ENCODE results near the gene GLYATL3.

Gene GLYATL3

DNA sequence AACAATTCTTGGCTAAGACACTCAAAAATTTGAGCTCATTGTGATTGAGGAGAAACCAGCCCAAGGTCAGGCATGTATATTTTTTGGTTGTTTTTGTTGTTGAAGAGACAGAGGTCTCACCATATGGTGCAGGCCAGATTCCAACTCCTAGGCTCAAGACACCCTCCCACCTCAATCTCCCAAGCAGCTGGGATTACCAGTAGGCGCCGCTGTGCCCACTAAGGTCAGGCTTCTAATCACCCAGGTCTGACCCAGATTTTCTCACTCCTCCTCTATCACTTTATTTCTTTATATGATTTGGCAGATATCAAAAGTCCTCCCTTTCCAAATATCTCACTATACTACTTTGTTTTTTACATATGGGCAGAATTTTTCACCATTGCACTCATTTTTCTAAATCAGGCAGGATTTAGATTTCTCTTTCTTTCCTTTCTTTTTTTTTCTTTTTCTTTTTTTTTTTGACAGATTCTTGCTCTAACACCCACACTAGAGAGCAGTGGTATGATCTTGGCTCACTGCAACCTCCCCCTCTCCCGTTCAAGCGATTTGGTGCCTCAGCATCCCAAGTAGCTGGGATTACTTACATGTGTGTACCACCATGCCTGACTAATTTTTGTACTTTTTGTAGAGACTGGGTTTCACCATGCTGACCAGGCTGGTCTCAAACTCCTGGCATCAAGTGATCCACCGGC, 49.0 kb downstream of the GLYATL3 start:
- H3K27me3 Mint-ChIP-seq (ENCODE audit: low read depth, poor library complexity) = peaks cover 50% of the 10 kb centered on the region
- H3K9me3 Mint-ChIP-seq = no peaks in the 10 kb centered on the region

DNA sequence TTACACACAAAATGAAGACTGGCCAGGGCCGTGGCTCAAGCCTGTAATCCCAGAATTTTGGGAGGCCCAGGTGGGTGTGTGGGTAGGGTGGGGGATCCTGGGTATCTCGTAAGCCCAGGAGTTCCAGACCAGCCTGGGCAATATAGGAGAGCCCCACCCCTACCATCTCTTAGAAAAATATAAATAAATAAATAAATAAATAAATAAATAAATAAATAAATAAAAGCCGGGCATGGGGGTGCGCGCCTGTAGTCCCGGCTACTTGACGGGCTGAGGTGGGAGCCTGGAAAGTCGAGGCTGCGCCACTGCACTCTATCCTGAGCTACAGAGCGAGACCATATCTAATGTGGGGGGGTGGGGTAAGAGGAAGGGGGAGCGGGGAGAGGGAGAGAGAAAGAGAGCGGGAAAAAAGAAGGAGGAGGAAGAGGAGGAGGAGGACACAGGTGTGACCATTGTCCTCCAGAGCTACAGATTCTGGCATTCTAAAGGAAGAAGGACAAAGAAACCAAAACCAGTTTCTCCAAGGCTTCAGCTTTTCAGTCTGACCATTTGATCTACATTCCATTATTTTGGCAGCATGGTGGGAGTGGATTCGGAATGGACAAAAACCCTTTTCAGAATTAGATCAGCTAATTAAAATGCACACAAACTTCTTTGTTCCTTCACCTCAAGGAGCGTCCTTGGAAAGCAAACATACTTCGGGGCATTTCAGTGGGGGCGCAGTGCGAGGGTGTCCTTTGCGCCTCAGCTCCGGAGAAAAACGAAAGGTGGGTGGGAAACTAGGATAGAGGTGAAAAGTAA, 50.2 kb downstream of the GLYATL3 start:
- Mint-ChIP-seq H3K9me3 (no peaks in the 10 kb centered on the region), H3K4me3 (peak overlapping the region; percentile 77), H3K4me1 (peaks cover 18% of the 10 kb centered on the region), H3K27ac (no peak overlapping the region), H3K36me3 (ENCODE audit: low read depth) (no peaks in the 10 kb centered on the region), H3K27me3 (ENCODE audit: low read depth, poor library complexity) (peaks cover 50% of the 10 kb centered on the region)
- no peak for DNase-seq
- no peak for TF ChIP-seq CTCF (IDR thresholded peaks at IDR 0.05)

More for the DNA sequence above, 49.0 kb downstream of the GLYATL3 start:
- TF ChIP-seq CTCF (IDR thresholded peaks at IDR 0.05) = no peak
- no peaks in the 10 kb centered on the region for H3K36me3 Mint-ChIP-seq (ENCODE audit: low read depth)
- peaks cover 18% of the 10 kb centered on the region for H3K4me1 Mint-ChIP-seq
- no peak overlapping the region for H3K27ac Mint-ChIP-seq
- no peak overlapping the region for H3K4me3 Mint-ChIP-seq
- no peak for DNase-seq

DNA sequence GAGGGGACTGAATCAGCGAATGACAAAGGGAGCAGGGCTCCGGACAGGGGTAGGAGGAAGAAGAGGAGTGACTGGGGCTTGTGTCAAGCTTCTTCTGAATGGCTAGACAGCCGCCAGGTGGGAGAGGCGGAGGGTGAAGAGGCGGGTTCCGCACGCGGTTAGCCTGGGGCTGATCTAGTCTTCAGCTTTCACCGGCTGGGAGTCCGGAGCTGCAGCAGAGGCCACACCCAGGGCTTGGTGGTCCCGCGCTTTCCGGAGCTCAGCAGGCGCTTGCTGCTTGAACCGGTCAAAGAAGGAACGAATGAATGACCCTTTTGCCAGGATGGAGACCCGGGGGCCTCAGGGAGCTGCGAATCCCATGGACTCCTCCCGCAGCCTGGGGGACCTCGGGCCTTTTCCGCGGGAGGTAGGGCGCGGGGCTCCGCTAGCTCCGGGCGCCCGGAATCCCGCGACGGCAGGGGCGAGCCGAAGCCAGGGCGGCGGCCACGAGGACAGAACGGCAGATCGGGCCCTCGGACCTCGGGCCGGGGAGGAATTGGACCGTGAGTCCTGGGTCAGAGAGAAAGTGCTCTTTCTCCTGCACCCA, 50.9 kb downstream of the GLYATL3 start, which contains the start of gene C6orf141:
Gene C6orf141, plus strand, starts transcription at position 177 of the 586 bp plus-strand sequence. Its CDS starts 125 bp downstream, at position 302.
- Mint-ChIP-seq H3K4me1 (peaks cover 18% of the 10 kb centered on the region), H3K4me3 (peak within 1 kb of the TSS; percentile 77), H3K9me3 (no peaks in the 10 kb centered on the region), H3K27ac (no peak within 1 kb of the TSS), H3K36me3 (ENCODE audit: low read depth) (no peaks in the 10 kb centered on the region), H3K27me3 (ENCODE audit: low read depth, poor library complexity) (peaks cover 50% of the 10 kb centered on the region)
- peak; percentile 55 for DNase-seq
- TF ChIP-seq CTCF (IDR thresholded peaks at IDR 0.05) = no peak

GRCh38 chr6:49551078-49551865, 51.5 kb downstream of the GLYATL3 start:
- peak; percentile 47 for DNase-seq
- no peak overlapping the region for H3K27ac Mint-ChIP-seq
- H3K4me1 Mint-ChIP-seq = peaks cover 21% of the 10 kb centered on the region
- H3K9me3 Mint-ChIP-seq = no peaks in the 10 kb centered on the region
- no peaks in the 10 kb centered on the region for H3K36me3 Mint-ChIP-seq (ENCODE audit: low read depth)
- peaks cover 50% of the 10 kb centered on the region for H3K27me3 Mint-ChIP-seq (ENCODE audit: low read depth, poor library complexity)
- H3K4me3 Mint-ChIP-seq = peak overlapping the region; percentile 77
- no peak for TF ChIP-seq CTCF (IDR thresholded peaks at IDR 0.05)

DNA sequence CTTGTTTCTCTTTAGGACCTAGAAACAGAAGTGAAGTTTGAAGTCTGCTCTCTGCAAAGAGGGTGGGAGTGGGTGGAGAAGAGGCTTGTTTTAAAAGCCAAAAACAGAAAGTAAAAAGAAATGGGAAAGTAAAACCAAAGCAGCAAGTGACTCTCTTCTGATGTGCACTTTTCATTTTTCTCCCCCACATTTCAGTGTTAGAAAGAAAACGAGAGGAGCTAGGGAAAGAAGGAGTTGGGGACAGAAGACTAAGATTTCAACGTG, 52.1 kb downstream of the GLYATL3 start:
- peaks cover 24% of the 10 kb centered on the region for H3K4me1 Mint-ChIP-seq
- H3K4me3 Mint-ChIP-seq = peak overlapping the region; percentile 77
- H3K36me3 Mint-ChIP-seq (ENCODE audit: low read depth) = no peaks in the 10 kb centered on the region
- H3K27ac Mint-ChIP-seq = no peak overlapping the region
- peaks cover 50% of the 10 kb centered on the region for H3K27me3 Mint-ChIP-seq (ENCODE audit: low read depth, poor library complexity)
- no peaks in the 10 kb centered on the region for H3K9me3 Mint-ChIP-seq
- no peak for TF ChIP-seq CTCF (IDR thresholded peaks at IDR 0.05)
- no peak for DNase-seq

All from nephron progenitor cell (in vitro differentiated cells).